HTR-8/SVneo (cell line): ENCODE measurements around the gene LPIN1.
"Not testable (repeated sequence)": the region's sequence is repeated elsewhere in the genome, so short reads cannot be mapped to it uniquely, and the experiment has no call there.

ENCODE experiments used
- DNase-seq: peaks from one replicate; pipeline ENCODE4 v3.0.0; 2011; ENCODE audit warnings: low spot score, mixed read lengths; ENCODE audit not compliant: insufficient read length
- FAIRE-seq: peaks from 2 replicates; lab custom pipeline; 2011; peaks lifted over from hg19 to GRCh38; lab: Jason Lieb, UNC

Gene LPIN1

GRCh38 chr2:11805920-11806319 lies 59.5 kb downstream of the LPIN1 start:
- DNase-seq (no peak), FAIRE-seq (no peak)

GRCh38 chr2:11807156-11808015 lies 61.0 kb downstream of the LPIN1 start:
- DNase-seq = no peak
- no peak for FAIRE-seq

- no peak for DNase-seq
Measured at GRCh38 chr2:11808016-11808400, 61.6 kb downstream of the LPIN1 start.

GRCh38 chr2:11809586-11810236 lies 63.3 kb downstream of the LPIN1 start:
- DNase-seq (no peak), FAIRE-seq (no peak)

More at GRCh38 chr2:11808016-11808400, 61.6 kb downstream of the LPIN1 start:
- no peak for FAIRE-seq

- no peak for DNase-seq
- no peak for FAIRE-seq
Measured at GRCh38 chr2:11810237-11810977, 64.0 kb downstream of the LPIN1 start.

GRCh38 chr2:11811036-11811654 lies 64.7 kb downstream of the LPIN1 start:
- no peak for FAIRE-seq
- DNase-seq = no peak

GRCh38 chr2:11812466-11813248 lies 66.2 kb downstream of the LPIN1 start:
- no peak for DNase-seq
- no peak for FAIRE-seq

- not testable (repeated sequence) for DNase-seq, FAIRE-seq
Measured at GRCh38 chr2:11813345-11813744, 66.9 kb downstream of the LPIN1 start.

- FAIRE-seq (no peak), DNase-seq (no peak)
Measured at GRCh38 chr2:11813951-11814350, 67.5 kb downstream of the LPIN1 start.

- DNase-seq = no peak
Measured at GRCh38 chr2:11814979-11815510, 68.6 kb downstream of the LPIN1 start.

GRCh38 chr2:11816935-11817334 lies 70.5 kb downstream of the LPIN1 start:
- DNase-seq, FAIRE-seq: not testable (repeated sequence)

More at GRCh38 chr2:11814979-11815510, 68.6 kb downstream of the LPIN1 start:
- no peak for FAIRE-seq

- no peak for DNase-seq
- no peak for FAIRE-seq
Measured at GRCh38 chr2:11819235-11819729, 72.8 kb downstream of the LPIN1 start.

GRCh38 chr2:11820650-11821049 lies 74.2 kb downstream of the LPIN1 start:
- no peak for FAIRE-seq
- DNase-seq = no peak

GRCh38 chr2:11821705-11822104 lies 75.3 kb downstream of the LPIN1 start:
- FAIRE-seq (no peak), DNase-seq (no peak)

- FAIRE-seq = not testable (repeated sequence)
Measured at GRCh38 chr2:11822359-11822745, 75.9 kb downstream of the LPIN1 start.

GRCh38 chr2:11822746-11823451 lies 76.5 kb downstream of the LPIN1 start:
- FAIRE-seq = no peak
- DNase-seq = no peak

More at GRCh38 chr2:11822359-11822745, 75.9 kb downstream of the LPIN1 start:
- not testable (repeated sequence) for DNase-seq

- FAIRE-seq = no peak
- no peak for DNase-seq
Measured at GRCh38 chr2:11824901-11825828, 78.7 kb downstream of the LPIN1 start.
